ENCODE data around the gene AGAP1.

GRCh38 chr2:235588750-235589149 is 94.9 kb downstream of the AGAP1 start:
- TF ChIP-seq CTCF (IDR thresholded peaks at IDR 0.05; ENCODE audit: low read depth, low read length, missing input control) (no peak), REST (IDR thresholded peaks at IDR 0.05) (no peak), MAX (IDR thresholded peaks at IDR 0.05) (no peak), FOXA1 (IDR thresholded peaks at IDR 0.05) (no peak), TAF1 (conservative IDR thresholded peaks at IDR 0.05) (no peak), FOXA2 (IDR thresholded peaks at IDR 0.05) (no peak), NR2F2 (IDR thresholded peaks at IDR 0.05) (no peak), RAD21 (IDR thresholded peaks at IDR 0.05) (no peak), EGR1 (IDR thresholded peaks at IDR 0.05; ENCODE audit: low read depth in 2 of 2) (no peak), YY1 (IDR thresholded peaks at IDR 0.05) (no peak)

Measured in liver (tissue), 3 donors.